Endothelial cell of umbilical vein (primary cell): ENCODE results near the gene SH3RF3.

Experiments used
- CTCF ChIP-seq, 2 donors: IDR thresholded peaks; 1 replicate in 1 of 2; 2 replicates in 1 of 2; pipeline ENCODE4 v1.5.1; 2011; ENCODE audit warnings: low read length in 2 of 2, mild to moderate bottlenecking in 2 of 2, moderate library complexity in 2 of 2, control low read depth in 1 of 2, inconsistent platforms in 1 of 2, low read depth in 1 of 2; ENCODE audit not compliant: insufficient read depth in 1 of 2; ENCODE audit errors: extremely low read depth in 1 of 2
- EZH2 ChIP-seq: IDR thresholded peaks from 2 replicates; pipeline ENCODE4 v1.6.1; 2012; ENCODE audit warnings: borderline replicate concordance, low read depth, mild to moderate bottlenecking, moderate library complexity, low read length, inconsistent platforms; ENCODE audit not compliant: severe bottlenecking
- GATA2 ChIP-seq: IDR thresholded peaks from 2 replicates; pipeline ENCODE4 v1.7.0; 2011; ENCODE audit warnings: low read depth, mild to moderate bottlenecking, moderate library complexity, mixed read lengths, low read length; ENCODE audit not compliant: insufficient read length, insufficient read depth
- MYC ChIP-seq: IDR thresholded peaks from one replicate; pipeline ENCODE4 v1.6.1; 2011; ENCODE audit warnings: mild to moderate bottlenecking, low read depth, low read length
- POLR2A ChIP-seq: IDR thresholded peaks from 2 replicates; pipeline ENCODE4 v1.6.1; 2012; ENCODE audit warnings: low read depth, mild to moderate bottlenecking, control low read depth, low read length
- POLR2AphosphoS5 ChIP-seq: IDR thresholded peaks from 2 replicates; pipeline ENCODE4 v1.6.1; 2012; ENCODE audit warnings: low read depth, mild to moderate bottlenecking, control low read depth, low read length, moderate library complexity; ENCODE audit not compliant: insufficient read depth
- TF ChIP-seq, protein P1 (sequence below): IDR thresholded peaks from 2 replicates; pipeline ENCODE4 v1.6.1; 2011; ENCODE audit not compliant: insufficient read depth, insufficient read length

DNA sequence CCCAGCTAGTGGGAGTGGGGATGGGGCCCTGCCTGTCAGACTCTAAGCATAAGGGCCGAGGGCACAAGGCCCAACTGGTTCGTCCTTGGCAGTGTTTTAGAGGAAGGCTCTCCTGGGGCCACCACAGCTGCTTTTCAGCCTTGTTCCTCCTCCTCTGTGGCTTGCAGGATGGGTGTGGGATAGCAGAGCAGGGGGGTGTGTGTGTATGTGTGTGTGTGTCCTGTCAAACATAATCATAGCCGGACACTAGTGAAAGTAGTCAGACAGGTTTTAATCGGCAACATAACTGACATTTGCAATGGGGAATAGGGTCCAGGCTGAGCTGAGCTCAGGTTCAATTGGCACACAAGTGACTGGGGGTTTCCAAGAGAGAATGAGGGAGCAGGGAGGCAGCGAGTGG lies 370.6 kb downstream of the SH3RF3 start:
- TF ChIP-seq CTCF (IDR thresholded peaks at IDR 0.05; ENCODE audit: extremely low read depth in 1 of 2, insufficient read depth in 1 of 2, low read depth in 1 of 2, low read length in 2 of 2) (no peak), POLR2A (no peak), EZH2 (no peak), MYC (no peak), GATA2 (no peak), POLR2AphosphoS5 (no peak)
- TF ChIP-seq, protein P1, sequence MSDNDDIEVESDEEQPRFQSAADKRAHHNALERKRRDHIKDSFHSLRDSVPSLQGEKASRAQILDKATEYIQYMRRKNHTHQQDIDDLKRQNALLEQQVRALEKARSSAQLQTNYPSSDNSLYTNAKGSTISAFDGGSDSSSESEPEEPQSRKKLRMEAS = no peak
